A673 (cell line): Measurements from ENCODE around the gene C2orf92. TPM values are rescaled to one million over a fixed set of nuclear protein-coding genes. Genes with fewer than 3 reads are reported as not detected.
A peak's percentile ranks its signal among the peaks of the same experiment; 100 is the strongest.

Experiments
- BruUV-seq: library from RNA; stranded (reverse); fragments of 400-500 nt; replicated peaks from 2 replicates; lab custom pipeline; 2021; lab: Mats Ljungman, UMichigan
- CTCF ChIA-PET: fragments of 300-600 bp; sonication (Branson Sonifier 250); formaldehyde crosslinking; loops from one replicate; lab custom pipeline; 2022; ENCODE audit warnings: antibody characterized with exemption; lab: Charles Lee
- POLR2A ChIA-PET: fragments of 300-600 bp; sonication (Branson Sonifier 250); formaldehyde crosslinking; loops from one replicate; lab custom pipeline; 2022; ENCODE audit warnings: antibody characterized with exemption; ENCODE audit not compliant: low non-redundant PET; lab: Charles Lee
- DNase-seq: peaks from one replicate; pipeline ENCODE4 v3.0.0-alpha.2; 2015; ENCODE audit warnings: low spot score
- H3K27ac ChIP-seq: fragments of 200-600 bp; sonication (generic); 2 replicates; pipeline ENCODE4 v1.5.1; 2016; ENCODE audit warnings: mixed run types, low read depth, mild to moderate bottlenecking, mixed read lengths, antibody characterized with exemption, low read length; ENCODE audit not compliant: poor library complexity, severe bottlenecking
- H3K27me3 ChIP-seq: fragments of 200-600 bp; sonication (generic); replicated peaks from 2 replicates; pipeline ENCODE4 v1.6.1; 2017; ENCODE audit warnings: mixed run types, low read depth, mild to moderate bottlenecking, mixed read lengths, antibody characterized with exemption, low read length; ENCODE audit not compliant: insufficient read depth, poor library complexity
- H3K36me3 ChIP-seq: fragments of 200-600 bp; sonication (generic); 2 replicates; pipeline ENCODE4 v1.6.1; 2016; ENCODE audit warnings: mixed run types, mild to moderate bottlenecking, mixed read lengths, antibody characterized with exemption, low read length; ENCODE audit not compliant: insufficient read depth, poor library complexity, severe bottlenecking
- H3K4me1 ChIP-seq: fragments of 200-600 bp; sonication (generic); 2 replicates; pipeline ENCODE4 v1.6.1; 2017; ENCODE audit warnings: mixed run types, mild to moderate bottlenecking, mixed read lengths, antibody characterized with exemption, low read length; ENCODE audit not compliant: insufficient read depth, poor library complexity, severe bottlenecking
- H3K4me3 ChIP-seq: fragments of 200-600 bp; sonication (generic); 2 replicates; pipeline ENCODE4 v1.5.1; 2016; ENCODE audit warnings: low read depth, mixed run types, mild to moderate bottlenecking, mixed read lengths, low read length; ENCODE audit not compliant: poor library complexity, severe bottlenecking
- H3K9me3 ChIP-seq: fragments of 200-600 bp; sonication (generic); 2 replicates; pipeline ENCODE4 v1.6.1; 2016; ENCODE audit warnings: mixed run types, low read depth, mild to moderate bottlenecking, mixed read lengths, antibody characterized with exemption, low read length; ENCODE audit not compliant: poor library complexity, severe bottlenecking
- CTCF ChIP-seq: fragments of 300-800, 200-600 bp; sonication (generic); conservative IDR thresholded peaks from 2 replicates; pipeline ENCODE4 v1.5.1; 2017; ENCODE audit warnings: low read depth, mild to moderate bottlenecking, antibody characterized with exemption, low read length, moderate library complexity, mixed read lengths
- EZH2 ChIP-seq: fragments of 200-600 bp; sonication (generic); IDR thresholded peaks from 2 replicates; pipeline ENCODE4 v1.6.1; 2017; ENCODE audit warnings: borderline replicate concordance, low read depth, mild to moderate bottlenecking, mixed read lengths, antibody characterized with exemption, low read length; ENCODE audit not compliant: poor library complexity, severe bottlenecking
- intact Hi-C: fragments of 100-400 bp; cut with micrococcal nuclease; formaldehyde crosslinking; loops from one replicate; pipeline ENCODE4 v1.10.0; 2022; ENCODE audit not compliant: unreplicated experiment
- total RNA-seq: library from RNA; stranded (reverse); gene quantifications from 2 replicates; pipeline ENCODE4 v1.2.3, GENCODE V29; 2021

Gene C2orf92
- total RNA-seq, 1 experiment from 2014 or later = 3.7 TPM

- H3K4me1 ChIP-seq = peaks cover 10% of the 10 kb centered on the region
- ChIA-PET POLR2A (interaction anchor here (0.6 kb wide), 1 partner anchor 18 kb away, joined by 3 read pairs; no protein-coding TSS in a partner anchor), CTCF (no interaction called here)
- no peaks in the 10 kb centered on the region for H3K27me3 ChIP-seq
- intact Hi-C loops = no loop called here
- no peak overlapping the region for H3K4me3 ChIP-seq
- H3K36me3 ChIP-seq = peaks cover 5% of the 10 kb centered on the region
- no peak for TF ChIP-seq EZH2
- TF ChIP-seq CTCF = no peak
- BruUV-seq = no TSS peak
- no peaks in the 10 kb centered on the region for H3K9me3 ChIP-seq
- H3K27ac ChIP-seq = no peak overlapping the region
- no peak for DNase-seq
Measured at GRCh38 chr2:97659256-97660043, 10.1 kb upstream of the C2orf92 start.

- intact Hi-C loops = no loop called here
- POLR2A ChIA-PET = no interaction called here
- H3K27ac ChIP-seq = peak overlapping the region; percentile 10
- TF ChIP-seq EZH2 (no peak), CTCF (no peak)
- H3K36me3 ChIP-seq = peaks cover 5% of the 10 kb centered on the region
- CTCF ChIA-PET = no interaction called here
- H3K4me3 ChIP-seq = no peak overlapping the region
- no peak for DNase-seq
- no peaks in the 10 kb centered on the region for H3K27me3 ChIP-seq
- H3K4me1 ChIP-seq = peaks cover 10% of the 10 kb centered on the region
- no peaks in the 10 kb centered on the region for H3K9me3 ChIP-seq
- no TSS peak for BruUV-seq
Measured at GRCh38 chr2:97660044-97660774, 9.3 kb upstream of the C2orf92 start.

GRCh38 chr2:97660775-97661389 lies 8.6 kb upstream of the C2orf92 start:
- no TSS peak for BruUV-seq
- H3K36me3 ChIP-seq = peaks cover 5% of the 10 kb centered on the region
- no peak for DNase-seq
- CTCF ChIA-PET = no interaction called here
- H3K27ac ChIP-seq = no peak overlapping the region
- intact Hi-C loops = no loop called here
- H3K4me3 ChIP-seq = no peak overlapping the region
- H3K9me3 ChIP-seq = no peaks in the 10 kb centered on the region
- no peak for TF ChIP-seq EZH2
- no peak for TF ChIP-seq CTCF
- peaks cover 10% of the 10 kb centered on the region for H3K4me1 ChIP-seq
- H3K27me3 ChIP-seq = no peaks in the 10 kb centered on the region
- POLR2A ChIA-PET = no interaction called here
